B cell (primary cell): ENCODE results near the gene CRHR2.

Experiments used
- EZH2 ChIP-seq: IDR thresholded peaks from 2 replicates; pipeline ENCODE4 v1.6.1; 2012; ENCODE audit warnings: borderline replicate concordance, low read depth, mild to moderate bottlenecking, moderate library complexity, low read length; ENCODE audit not compliant: insufficient read depth, poor library complexity, severe bottlenecking
- TF ChIP-seq, protein P1 (sequence below): fragments of 200-600 bp; IDR thresholded peaks from one replicate; pipeline ENCODE4 v1.8.0; 2022; ENCODE audit warnings: antibody characterized with exemption, mild to moderate bottlenecking

DNA sequence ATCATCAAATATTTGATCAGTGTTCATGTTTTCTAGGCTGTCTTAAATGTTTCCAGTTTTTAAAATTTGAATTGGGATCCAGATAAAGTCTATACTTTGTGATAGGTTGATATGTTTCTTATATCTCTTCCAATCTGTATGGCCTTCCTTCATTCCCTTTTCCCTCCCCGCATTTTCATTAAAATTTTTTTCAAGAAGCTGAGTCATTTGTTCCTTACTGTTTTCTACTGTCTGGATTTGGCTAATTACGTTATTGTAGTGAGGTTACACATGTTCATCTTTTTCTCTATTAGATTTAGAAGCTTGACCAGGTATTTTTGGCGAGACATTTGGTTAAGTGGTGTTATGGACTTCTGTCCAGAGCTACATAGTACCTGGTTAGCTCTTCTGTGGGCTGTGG is 76.4 kb downstream of the CRHR2 start:
- TF ChIP-seq, protein P1, sequence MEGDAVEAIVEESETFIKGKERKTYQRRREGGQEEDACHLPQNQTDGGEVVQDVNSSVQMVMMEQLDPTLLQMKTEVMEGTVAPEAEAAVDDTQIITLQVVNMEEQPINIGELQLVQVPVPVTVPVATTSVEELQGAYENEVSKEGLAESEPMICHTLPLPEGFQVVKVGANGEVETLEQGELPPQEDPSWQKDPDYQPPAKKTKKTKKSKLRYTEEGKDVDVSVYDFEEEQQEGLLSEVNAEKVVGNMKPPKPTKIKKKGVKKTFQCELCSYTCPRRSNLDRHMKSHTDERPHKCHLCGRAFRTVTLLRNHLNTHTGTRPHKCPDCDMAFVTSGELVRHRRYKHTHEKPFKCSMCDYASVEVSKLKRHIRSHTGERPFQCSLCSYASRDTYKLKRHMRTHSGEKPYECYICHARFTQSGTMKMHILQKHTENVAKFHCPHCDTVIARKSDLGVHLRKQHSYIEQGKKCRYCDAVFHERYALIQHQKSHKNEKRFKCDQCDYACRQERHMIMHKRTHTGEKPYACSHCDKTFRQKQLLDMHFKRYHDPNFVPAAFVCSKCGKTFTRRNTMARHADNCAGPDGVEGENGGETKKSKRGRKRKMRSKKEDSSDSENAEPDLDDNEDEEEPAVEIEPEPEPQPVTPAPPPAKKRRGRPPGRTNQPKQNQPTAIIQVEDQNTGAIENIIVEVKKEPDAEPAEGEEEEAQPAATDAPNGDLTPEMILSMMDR = no peak
- TF ChIP-seq EZH2 = no peak
